ENCODE data around the gene VWA3B.

Gene VWA3B

DNA sequence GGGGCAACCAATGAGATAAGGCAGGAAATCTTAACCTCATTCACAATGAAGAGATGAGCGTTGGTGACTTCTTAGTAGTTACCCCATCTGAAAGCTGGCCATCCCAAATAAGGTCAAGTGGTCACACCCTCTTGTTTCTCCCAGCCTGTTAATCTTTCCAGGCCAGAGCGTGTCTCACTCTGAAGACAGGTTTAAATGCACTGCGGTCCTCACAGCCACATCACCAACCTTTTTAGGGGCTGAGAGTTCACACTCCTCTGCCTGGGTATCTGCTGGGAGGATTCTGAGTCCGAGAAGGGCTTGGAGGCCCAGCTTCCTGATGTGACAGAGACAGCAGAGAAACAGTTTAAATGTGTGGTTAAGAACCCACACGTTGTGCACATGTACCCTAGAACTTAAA is 246.0 kb downstream of the VWA3B start:
- Histone ChIP-seq H3K36me3 (no peaks in the 10 kb centered on the region), H3K9me3 (peaks cover 0 to 4% (median 0%) of the 10 kb centered on the region in 3 donors), H3K27ac (no peak overlapping the region), H3K4me3 (no peak overlapping the region), H3K4me1 (peaks cover 0 to 15% (median 1%) of the 10 kb centered on the region in 4 donors), H3K27me3 (no peaks in the 10 kb centered on the region)
- TF ChIP-seq, protein P1, sequence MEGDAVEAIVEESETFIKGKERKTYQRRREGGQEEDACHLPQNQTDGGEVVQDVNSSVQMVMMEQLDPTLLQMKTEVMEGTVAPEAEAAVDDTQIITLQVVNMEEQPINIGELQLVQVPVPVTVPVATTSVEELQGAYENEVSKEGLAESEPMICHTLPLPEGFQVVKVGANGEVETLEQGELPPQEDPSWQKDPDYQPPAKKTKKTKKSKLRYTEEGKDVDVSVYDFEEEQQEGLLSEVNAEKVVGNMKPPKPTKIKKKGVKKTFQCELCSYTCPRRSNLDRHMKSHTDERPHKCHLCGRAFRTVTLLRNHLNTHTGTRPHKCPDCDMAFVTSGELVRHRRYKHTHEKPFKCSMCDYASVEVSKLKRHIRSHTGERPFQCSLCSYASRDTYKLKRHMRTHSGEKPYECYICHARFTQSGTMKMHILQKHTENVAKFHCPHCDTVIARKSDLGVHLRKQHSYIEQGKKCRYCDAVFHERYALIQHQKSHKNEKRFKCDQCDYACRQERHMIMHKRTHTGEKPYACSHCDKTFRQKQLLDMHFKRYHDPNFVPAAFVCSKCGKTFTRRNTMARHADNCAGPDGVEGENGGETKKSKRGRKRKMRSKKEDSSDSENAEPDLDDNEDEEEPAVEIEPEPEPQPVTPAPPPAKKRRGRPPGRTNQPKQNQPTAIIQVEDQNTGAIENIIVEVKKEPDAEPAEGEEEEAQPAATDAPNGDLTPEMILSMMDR (IDR thresholded peaks at IDR 0.05): no peak
- DNase-seq: no peak
- intact Hi-C loops (cut with DNase I; ENCODE audit: low total_unique reads): no loop called here

DNA sequence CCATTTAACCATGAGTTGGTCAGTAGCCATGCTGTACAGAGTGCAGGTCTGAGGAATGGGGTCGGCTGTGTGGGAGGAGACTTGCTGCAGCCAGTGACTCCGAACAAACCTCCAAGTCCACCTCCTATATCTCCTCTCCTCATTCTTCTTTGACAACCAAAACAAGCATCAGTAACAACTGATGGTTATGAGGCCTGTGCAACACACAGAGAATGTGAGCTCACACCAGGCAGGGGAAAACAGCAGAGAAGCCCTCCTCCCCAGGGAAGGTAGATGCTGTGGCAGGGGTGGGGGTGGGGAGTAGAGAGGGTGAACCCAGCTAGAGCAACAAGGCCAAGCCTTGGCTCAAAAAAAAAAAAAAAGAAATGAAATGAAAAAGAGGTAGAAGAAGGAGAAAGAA is 247.0 kb downstream of the VWA3B start:
- Histone ChIP-seq H3K27me3 (no peaks in the 10 kb centered on the region), H3K27ac (no peak overlapping the region), H3K36me3 (no peaks in the 10 kb centered on the region), H3K9me3 (peaks cover 0 to 11% (median 4%) of the 10 kb centered on the region in 3 donors), H3K4me1 (peaks cover 0 to 15% (median 1%) of the 10 kb centered on the region in 4 donors), H3K4me3 (no peak overlapping the region)
- intact Hi-C loops (cut with DNase I; ENCODE audit: low total_unique reads): no loop called here
- DNase-seq: no peak
- TF ChIP-seq, protein P1 (IDR thresholded peaks at IDR 0.05): no peak

DNA sequence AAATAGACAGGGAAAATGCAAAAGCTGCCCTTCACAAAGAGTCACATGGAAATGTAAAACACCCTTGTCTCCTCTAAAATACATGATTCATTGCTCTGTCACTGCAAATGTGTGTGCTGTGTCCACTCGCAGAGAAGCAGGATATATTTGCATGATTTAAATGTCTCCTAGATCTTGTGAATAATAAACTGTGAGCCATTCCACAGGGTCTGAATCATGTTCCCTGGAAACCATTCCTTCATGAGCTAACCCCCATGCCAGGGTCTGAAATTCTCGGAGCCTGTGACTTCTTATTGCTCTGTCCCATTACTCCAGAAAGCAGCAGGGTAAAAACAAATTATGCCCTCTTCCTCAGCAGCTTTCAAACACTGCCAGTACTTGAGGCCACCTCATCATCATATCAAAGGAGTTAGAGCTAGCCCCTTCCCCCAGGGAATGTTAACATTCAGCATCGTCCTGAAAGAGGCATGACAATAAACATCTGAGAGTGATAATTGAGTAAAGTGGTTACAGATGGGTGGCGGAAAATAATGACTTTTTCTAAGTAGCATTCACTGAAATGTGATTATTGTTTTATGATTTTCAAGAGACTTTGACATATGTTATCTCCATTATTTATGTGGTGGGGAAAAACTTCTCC is 247.6 kb downstream of the VWA3B start:
- no peak overlapping the region for H3K4me3 ChIP-seq
- peaks cover 0 to 3% of the 10 kb centered on the region in 2 donors for H3K27me3 ChIP-seq
- peaks cover 0 to 15% (median 1%) of the 10 kb centered on the region in 4 donors for H3K4me1 ChIP-seq
- no peak for DNase-seq
- intact Hi-C loops (cut with DNase I; ENCODE audit: low total_unique reads): no loop called here
- no peaks in the 10 kb centered on the region for H3K36me3 ChIP-seq
- TF ChIP-seq, protein P1 (IDR thresholded peaks at IDR 0.05): no peak
- H3K27ac ChIP-seq: no peak overlapping the region
- H3K9me3 ChIP-seq: peaks cover 0 to 11% (median 4%) of the 10 kb centered on the region in 3 donors

DNA sequence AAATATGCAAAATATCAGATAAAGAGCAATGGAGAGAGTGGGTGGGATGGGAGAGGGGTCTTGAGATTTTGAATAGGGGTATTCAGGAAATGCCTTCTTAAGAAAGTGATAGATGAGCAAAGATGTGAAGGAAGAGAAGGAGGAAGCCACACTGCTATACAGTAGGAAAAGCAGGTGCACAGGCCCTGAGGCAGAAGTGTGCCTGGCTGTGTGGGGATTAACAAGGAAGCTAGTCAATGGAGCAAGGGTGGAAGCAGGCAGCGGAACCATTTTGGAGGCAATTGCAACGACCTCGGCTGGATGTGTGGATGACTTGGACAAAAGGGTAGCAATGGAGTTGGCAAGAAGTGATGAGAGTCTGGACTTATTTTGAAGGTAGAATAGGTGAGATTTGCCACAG is 248.3 kb downstream of the VWA3B start:
- Histone ChIP-seq H3K36me3 (no peaks in the 10 kb centered on the region), H3K27me3 (peaks cover 0 to 6% of the 10 kb centered on the region in 2 donors), H3K9me3 (peaks cover 0 to 11% (median 4%) of the 10 kb centered on the region in 3 donors), H3K4me1 (peaks cover 0 to 15% (median 1%) of the 10 kb centered on the region in 4 donors), H3K4me3 (no peak overlapping the region), H3K27ac (no peak overlapping the region)
- TF ChIP-seq, protein P1 (IDR thresholded peaks at IDR 0.05): no peak
- intact Hi-C loops (cut with DNase I; ENCODE audit: low total_unique reads): no loop called here
- no peak for DNase-seq

DNA sequence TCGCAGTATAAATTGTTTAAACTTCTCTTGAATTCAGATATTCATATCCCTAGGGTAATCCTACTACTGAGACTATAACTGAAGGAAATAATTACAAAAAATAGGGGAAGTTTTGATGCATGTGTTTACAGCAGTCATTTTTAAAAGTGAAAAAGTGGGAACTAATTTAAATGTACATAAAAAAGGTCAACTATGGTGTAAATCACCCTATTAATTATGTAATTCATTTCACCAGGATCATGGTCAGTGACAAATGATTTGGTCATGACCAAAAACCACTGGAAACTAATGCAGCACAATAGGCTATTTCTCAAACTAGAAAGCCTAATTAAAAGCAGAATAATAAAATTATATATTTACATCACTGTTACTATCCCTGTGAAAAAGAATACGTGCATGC is 254.3 kb downstream of the VWA3B start:
- TF ChIP-seq, protein P1 (IDR thresholded peaks at IDR 0.05): no peak
- intact Hi-C loops (cut with DNase I; ENCODE audit: low total_unique reads): no loop called here
- H3K27me3 ChIP-seq: peaks cover 0 to 15% of the 10 kb centered on the region in 2 donors

More for the DNA sequence above, 254.3 kb downstream of the VWA3B start:
- H3K27ac ChIP-seq: no peak overlapping the region
- no peaks in the 10 kb centered on the region for H3K36me3 ChIP-seq
- H3K9me3 ChIP-seq: peaks cover 0 to 11% (median 4%) of the 10 kb centered on the region in 3 donors
- H3K4me3 ChIP-seq: no peak overlapping the region
- peaks cover 0 to 2% (median 1%) of the 10 kb centered on the region in 4 donors for H3K4me1 ChIP-seq
- no peak for DNase-seq

All from tibial artery (tissue), 4 donors.